GM19324 (cell line): ENCODE data around the gene FIBCD1.

Experiments used
- ATAC-seq: cut with Tn5 transposase; IDR thresholded peaks from one replicate; pipeline ENCODE4 v1.9.1; 2021; ENCODE audit warnings: mild to moderate bottlenecking, moderate library complexity; ENCODE audit not compliant: unreplicated experiment, low FRiP score

FIBCD1 gene

DNA sequence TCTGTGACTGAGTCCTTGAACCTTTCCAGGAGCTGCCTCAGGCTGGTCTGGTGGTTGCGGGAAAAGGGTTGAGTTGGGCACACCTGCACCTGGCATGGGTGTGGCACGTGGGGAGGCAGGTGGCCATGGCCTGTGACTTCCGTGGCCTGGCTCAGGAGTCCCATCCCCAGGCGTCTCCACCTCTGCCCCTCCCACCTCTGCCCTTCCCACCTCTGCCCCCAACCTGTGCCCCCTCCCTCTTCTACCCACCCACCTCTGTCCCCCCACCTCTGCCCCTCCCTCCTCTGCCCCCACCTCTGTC is 40.5 kb downstream of the FIBCD1 start:
- ATAC-seq: no peak

DNA sequence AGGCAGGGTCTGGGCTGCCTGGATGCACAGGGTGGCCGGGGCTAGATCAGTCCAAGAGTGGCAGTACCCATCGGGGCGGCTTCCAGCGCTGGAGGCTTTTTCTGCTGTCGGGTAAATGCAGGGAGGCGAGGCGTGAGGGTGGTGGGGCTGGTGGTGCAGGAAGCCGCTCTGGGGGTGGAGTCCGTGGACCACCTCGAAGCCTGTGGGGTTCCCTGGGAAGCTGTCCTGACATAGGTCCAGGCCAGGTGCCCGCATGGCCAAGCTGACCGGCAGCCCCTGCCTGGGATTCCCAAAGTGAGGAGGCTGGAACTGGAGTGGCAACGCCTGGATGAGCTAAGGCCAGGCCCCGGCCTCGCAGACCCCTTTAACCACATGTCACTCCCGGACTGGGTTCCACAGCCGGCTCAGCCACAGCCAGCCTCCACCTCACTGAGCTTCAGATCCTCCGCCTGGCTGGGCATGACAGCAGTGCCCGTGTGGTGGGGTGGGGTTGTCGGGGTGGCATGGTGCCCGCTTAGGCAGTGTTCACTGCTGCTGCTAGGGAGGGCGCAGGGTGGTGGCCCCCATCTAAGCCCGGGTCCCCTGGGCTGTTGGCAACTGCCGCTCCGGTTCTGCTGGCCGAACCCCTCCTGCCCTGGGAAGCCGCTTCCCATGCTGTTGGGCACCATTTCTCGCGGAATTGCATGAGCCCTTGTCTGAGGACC is 41.0 kb downstream of the FIBCD1 start:
- ATAC-seq: no peak

DNA sequence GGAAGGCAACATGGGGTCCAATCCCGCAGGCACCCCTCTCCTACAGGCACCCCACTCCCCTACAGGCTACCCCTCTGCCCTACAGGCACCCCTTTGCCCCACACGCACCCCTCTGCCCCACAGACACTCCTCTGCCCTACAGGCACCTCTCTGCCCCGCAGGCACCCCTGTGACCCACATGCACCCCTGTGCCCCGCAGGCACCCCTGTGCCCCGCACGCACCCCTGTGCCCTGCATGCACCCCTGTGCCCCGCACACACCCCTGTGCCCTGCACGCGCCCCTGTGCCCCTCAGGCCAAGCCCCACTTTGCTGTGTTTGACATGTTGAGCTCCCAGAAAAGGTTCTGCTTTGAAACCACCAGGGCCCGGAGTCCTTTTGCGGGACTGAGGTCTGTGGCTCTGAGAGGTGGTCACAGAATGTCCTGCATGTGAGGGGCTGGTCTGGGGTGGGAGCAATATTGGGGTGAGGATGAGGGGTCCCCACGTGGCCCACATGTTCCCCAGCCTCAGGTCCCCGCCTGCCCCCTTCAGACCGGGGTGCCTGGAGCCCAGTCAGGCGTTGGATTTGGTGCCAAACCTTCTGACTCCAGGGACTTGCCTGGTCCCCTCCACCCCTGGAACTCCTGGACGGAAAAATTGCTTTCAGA is 41.8 kb downstream of the FIBCD1 start:
- ATAC-seq: no peak

DNA sequence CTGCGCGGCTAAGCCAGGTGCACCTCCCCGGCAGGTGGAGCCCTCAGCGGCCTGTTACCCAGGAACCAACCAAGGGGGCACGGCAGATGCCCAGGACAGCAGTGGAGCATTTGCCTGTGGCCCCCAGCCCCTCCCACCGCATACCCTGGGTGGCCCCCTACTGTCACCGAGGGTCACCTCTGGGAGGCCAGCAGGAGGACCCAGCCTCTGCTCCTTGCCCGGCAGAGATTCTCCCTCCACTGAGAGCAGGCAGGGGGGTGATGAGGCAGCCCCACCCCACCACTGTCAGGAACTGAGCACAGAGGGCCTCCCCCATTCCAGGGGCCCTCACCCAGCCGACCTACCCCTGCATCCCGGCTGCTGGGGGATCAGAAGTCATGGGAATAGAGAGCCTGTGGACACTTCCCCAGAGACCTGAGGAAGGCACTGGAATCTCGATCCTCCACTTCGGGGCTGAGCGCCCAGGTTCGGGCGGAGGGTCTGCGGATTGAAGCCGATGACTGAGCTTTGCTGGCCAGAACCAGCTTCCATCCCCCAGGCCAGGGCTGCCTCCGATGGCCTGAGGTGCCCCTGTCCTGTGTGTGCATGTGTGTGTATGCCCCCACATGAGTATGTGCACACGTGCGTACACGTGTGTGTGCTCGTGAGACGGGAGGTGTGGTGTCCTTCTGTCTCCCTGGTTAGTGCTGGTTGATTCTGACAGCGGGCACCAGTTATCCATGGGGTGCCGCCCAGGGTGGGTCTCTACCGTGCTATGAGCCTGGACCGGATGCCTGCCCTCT is 42.6 kb downstream of the FIBCD1 start, which contains the start of gene QRFP:
Gene QRFP (minus strand): TSS at position 580 of the 782 bp plus-strand sequence. CDS start 2,974 bp downstream, outside the sequence.
- ATAC-seq: no peak

DNA sequence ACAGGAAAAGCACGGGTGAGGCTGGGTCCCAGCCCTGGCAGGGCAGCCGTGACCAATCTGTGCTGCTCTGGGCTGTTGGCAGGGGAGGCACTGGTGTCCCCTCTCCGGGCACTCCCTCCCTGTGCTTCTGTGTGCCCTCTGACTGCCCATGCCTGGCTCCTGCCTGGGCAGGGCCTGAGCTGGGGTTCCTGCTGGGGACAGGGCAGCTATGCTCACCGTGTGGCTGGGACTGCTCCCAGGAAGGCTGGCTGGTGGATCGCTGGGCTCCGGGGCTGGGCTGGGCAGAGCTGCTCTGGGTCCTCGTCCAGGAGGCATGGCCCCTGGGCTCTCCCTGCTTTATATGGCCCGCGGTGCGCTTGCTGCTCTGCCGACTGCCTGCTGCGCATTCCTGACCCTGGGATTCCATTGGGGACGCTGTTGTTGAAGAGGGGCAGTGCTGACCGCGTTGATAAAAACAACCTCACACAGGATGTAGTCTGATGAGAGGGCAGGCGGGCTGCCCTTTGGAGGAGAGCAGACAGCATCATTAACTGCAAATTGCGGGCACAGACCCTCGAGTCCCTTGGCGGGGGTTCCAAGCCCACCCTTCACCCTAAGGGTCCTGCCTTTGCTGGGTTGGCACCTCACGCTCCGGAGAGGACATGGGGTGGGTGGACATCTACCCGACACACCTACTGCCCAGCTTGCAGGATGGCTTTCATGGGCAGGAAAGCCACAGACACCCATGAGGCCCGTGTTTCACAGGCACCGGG is 43.4 kb downstream of the FIBCD1 start:
- ATAC-seq: no peak

DNA sequence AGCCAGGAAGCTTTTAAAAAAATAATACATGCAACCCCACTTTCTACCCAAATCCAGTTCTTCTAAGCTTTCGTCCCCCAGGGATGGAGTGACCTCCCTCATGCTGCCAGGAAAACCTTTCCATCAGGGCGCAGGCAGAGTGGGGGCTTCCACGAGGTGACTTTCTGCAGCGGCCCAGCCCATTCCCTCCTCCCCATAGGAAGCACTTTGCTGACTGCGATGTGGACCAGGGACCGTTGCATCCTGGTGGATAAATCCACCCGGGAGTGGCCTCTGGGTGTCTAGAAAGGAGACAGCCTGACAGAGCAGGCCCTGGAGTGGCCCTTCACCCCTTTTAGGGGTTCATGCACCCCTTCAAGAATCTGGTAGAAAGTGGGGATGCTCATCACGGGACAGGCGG is 44.0 kb downstream of the FIBCD1 start:
- ATAC-seq: no peak

DNA sequence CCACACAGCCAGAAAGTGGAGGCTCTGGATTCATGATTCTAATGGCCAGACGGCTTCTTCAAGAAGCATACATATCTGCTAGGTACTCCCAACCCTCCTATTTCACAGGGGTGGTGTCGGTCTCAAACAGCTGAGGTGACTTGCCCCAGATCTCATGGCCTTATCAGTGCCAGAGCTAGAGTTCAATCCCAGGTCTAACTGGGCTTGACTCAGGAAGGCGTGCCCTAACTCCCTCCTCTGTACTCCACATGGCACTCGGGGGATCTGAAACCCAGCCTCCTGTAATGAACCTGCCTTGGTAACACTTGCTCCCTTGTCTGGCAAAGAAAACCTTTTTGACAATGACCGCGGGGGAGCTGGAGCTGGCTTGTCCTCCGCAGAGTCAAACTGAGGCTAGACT is 44.5 kb downstream of the FIBCD1 start:
- ATAC-seq: no peak

DNA sequence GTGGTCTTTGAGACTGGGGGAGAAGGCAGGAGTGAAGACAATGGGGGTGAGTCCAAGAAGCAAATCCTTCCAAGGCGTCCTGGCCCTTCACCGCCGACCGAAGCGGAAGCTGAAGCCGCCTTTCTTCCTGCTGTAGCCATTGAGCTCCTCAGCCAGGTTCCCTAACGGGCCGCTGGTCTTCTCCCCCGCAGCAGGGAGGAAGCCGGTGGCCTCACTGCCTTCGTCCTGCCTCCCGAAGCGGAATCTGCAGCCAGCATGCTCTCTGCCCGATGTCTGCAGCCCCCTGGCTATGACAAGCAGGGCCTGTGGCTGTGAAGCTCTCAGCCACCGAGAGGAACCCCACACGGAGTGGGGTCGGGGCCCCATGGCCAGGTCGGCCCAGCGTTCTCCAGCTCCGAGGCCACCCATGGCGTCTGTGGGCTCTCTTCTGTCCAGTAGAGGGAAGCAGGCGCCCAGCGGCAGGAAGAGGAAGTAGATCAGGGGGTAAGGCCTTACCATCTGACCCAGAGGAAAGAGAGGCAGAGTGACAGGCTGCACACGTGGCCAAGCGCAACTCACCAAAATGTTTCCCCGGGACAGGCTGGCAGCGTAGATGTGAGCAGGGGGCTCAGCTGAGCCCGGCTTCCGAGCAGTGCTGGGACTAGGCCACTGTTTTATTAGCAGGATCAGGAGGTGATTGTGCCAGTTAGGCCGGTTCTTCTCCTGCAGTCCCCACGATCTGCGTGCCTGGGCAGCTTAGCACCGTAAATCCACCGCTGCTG is 45.5 kb downstream of the FIBCD1 start:
- ATAC-seq: no peak

DNA sequence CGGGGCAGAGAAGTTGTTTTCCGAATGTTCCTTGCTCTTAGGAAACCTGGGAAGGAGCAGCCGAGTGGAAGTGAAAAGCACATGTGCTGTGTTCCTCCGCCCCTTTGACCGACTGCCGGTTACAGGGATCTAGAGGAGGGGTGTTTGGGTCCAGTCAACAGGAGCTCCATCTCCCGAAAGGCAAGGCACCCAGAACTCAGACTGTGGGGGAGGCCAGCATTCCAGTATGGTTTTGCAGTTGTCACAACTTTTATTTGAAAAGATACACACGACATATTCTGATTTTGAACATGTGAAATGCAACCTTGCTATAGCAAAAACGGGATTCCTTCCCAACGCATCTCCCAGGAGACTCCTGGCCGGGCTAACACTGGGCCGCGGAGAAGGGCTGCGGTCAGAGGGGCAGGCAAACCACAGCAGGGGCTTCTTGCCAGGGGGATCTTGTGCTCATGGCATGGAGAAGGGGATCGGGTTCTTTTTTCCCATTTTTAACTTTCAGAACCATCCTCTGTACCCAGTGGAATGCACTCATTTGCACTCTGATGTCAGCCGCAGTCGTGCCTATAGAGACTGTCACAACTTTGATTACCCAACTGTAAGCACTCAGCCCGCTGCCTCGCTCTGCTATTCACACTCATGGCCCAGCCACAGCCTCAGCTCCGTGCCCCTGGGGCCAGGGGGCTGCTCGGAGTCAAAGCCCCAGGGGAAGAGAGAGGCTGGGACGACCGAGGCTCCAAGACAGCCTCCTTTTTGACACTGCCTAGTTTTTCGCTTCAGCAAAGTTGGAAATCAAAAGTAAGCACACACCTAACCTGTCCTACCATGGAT is 46.4 kb downstream of the FIBCD1 start:
- no peak for ATAC-seq

DNA sequence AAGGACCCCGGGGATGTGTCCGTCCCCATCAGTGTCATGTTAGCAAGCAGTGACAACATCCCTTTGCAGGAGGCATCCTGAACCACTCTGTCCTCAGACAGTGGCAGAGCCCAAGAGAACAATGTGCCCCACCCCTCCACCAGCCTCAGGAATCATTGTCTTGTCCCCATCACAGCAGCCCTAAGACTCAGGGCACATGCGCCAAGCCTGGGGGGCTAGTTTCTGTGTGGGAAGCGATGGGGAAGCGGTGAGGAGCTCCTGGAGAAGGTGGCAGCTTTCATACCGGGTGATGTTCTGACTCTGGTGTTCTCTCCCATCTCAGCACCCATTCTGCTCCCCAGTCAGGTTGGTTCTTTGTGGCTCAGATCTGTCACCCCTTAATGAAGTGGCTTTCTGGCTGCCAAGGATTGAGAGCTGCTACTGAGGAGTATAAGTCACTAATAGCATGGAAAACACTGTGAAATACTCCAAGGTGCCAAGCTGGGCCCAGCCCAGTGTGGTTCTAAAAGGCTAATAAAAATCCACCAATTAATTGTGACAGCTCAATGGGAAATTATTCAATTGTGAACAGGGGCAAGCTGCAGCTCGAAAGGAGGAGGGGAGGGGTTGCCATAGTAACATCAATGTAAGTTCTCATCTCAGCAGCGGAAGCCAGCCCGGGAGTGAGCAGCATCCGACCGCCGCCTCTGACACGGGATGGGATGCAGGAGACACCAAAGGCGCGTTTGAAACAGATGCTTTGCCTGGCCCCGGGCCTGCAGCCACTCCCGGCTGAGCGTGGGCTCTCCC is 47.2 kb downstream of the FIBCD1 start:
- ATAC-seq: no peak

DNA sequence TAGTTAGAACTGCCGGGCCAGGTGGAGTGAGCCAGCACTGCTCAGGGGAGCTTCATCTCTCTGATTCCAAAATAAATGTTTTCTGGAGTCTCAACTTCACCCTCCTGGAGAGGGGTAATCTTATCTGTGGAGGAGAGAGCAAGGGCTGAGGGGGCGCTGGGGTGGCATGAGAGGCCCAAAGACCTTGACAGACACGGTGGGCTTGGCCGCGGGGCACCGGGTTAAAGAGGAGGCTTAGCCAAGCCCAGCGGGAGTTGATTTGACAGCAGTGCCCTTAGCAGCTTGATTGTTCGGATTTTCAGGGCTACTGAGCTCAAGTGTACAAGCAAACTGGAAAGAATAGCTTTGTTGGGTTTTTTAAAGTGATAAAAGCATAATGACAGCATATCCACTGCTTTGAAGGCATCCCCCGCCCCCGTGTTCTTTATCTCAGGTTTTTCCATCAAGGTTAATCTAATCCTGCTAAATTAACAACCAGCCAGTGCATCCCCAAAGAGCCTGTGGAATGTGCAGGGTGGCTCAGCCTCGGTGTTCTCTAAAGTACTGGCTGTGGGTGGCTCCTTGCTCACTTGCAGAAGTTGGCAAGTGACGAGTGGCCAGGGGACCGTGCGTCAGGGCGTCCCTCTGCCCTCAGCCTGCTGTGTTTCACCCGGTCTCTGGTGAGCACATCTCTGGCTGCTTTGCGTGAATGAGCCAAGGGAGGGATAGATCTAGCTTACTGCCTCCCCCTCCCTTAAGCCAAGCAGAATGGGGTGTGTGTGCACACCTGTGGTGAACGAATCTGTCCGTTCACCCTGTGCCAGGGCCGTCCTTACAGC is 48.0 kb downstream of the FIBCD1 start:
- no peak for ATAC-seq

DNA sequence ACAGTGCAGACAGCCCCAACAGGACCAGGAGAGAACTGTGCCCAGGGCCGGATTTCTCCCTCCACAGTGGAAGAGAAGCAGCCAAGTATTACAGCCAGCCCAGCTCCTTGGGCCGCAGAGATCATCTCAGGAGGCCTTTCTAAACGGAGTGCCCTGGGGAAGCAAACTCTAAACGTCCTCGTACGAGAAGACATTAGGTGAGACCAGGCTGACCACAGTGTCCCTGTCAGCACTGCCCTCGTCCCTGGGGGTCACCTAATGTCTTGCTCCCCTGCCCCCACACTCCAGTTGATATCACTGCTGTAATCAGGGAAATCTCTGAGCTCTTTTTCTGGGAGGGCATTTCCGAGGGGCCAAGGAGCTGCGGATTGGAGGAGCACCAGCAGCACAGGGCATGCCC is 48.9 kb downstream of the FIBCD1 start:
- no peak for ATAC-seq

DNA sequence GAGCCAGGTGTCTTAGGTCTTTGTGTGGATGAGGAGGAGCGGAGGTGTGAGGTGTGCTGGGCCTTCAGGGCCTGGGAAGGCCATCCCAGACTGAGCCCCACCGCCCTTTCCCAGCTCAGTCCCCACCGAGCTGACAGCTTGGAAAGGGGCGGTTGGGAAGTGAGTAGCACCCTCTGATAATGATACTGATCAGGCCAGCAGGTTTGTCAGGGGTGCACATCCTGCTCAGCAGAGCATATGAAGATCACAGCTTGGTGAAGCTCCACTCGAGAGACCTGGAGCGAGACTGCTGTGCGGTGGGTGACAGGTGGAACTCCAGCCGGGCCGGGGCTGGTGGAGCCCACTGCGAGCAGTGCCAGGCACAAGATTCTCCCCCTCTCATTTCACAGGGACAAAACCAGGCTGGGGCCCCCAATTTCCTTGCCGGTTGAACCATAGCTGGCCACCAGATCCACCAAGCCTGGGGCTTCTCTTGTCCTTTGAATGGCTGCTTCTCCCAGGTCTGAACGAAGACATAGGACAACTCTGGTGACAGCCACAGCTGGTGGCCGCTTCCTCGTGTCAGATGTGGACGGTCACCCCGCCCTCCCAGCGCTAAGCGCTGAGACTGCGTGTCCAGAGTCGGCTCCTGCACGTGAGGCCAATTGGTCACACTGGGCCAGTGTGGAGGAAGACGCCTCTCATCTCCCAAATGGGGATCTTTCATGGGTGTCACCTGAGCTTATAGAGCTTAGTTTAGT is 50.7 kb downstream of the FIBCD1 start:
- ATAC-seq: no peak

DNA sequence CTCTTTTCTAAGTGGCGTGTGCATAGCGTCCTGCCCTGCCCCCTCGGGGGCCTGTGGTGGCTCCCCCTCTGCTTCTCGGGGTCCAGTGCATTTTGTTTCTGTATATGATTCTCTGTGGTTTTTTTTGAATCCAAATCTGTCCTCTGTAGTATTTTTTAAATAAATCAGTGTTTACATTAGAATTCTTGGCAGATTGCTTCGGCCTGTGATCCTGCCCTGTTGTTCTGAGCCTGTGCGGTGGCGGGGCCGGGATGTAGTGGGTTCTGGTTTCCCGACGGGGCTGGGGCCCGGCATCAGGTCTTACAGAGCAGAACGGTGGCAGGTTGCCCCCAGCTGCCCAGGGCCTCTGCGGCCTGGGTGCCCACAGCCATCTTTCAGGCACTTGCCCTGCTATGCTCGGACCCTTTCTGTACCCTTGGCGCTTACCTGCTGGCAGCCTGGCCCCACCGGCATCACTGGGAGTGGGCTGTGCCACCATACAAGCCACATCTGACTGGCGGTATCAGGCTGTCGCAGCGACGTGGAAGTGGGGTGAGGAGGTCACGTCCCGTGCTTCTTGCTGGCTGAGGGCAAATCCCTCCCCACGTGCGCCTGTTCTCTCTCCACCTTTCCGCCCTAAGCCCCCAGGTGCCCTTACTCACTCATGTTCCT is 51.4 kb downstream of the FIBCD1 start:
- no peak for ATAC-seq

DNA sequence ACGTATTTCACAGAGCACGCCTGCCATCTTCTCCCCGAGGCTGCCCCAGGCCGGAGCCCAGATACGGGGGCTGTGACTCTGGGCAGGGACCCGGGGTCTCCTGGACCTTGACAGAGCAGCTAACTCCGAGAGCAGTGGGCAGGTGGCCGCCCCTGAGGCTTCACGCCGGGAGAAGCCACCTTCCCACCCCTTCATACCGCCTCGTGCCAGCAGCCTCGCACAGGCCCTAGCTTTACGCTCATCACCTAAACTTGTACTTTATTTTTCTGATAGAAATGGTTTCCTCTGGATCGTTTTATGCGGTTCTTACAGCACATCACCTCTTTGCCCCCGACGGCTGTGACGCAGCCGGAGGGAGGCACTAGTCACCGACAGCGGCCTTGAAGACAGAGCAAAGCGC is 52.1 kb downstream of the FIBCD1 start:
- no peak for ATAC-seq

DNA sequence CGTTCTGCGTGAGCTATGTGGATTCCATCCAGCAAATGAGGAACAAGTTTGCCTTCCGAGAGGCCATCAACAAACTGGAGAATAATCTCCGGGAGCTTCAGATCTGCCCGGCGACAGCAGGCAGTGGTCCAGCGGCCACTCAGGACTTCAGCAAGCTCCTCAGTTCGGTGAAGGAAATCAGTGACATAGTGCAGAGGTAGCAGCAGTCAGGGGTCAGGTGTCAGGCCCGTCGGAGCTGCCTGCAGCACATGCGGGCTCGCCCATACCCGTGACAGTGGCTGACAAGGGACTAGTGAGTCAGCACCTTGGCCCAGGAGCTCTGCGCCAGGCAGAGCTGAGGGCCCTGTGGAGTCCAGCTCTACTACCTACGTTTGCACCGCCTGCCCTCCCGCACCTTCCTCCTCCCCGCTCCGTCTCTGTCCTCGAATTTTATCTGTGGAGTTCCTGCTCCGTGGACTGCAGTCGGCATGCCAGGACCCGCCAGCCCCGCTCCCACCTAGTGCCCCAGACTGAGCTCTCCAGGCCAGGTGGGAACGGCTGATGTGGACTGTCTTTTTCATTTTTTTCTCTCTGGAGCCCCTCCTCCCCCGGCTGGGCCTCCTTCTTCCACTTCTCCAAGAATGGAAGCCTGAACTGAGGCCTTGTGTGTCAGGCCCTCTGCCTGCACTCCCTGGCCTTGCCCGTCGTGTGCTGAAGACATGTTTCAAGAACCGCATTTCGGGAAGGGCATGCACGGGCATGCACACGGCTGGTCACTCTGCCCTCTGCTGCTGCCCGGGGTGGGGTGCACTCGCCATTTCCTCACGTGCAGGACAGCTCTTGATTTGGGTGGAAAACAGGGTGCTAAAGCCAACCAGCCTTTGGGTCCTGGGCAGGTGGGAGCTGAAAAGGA is 53.3 kb downstream of the FIBCD1 start:
- no peak for ATAC-seq
